Measurements from ENCODE around the gene PKDREJ. TPM values are rescaled to one million over a fixed set of nuclear protein-coding genes. Genes with fewer than 3 reads are reported as not detected.

PKDREJ gene
- total RNA-seq, 1 donor from 2014 or later: 0.04 TPM

GRCh38 chr22:46224044-46224897, 38.9 kb downstream of the PKDREJ start:
- Mint-ChIP-seq H3K27ac (no peak overlapping the region), H3K27me3 (ENCODE audit: low read depth) (no peaks in the 10 kb centered on the region), H3K36me3 (peaks cover 24% of the 10 kb centered on the region), H3K9me3 (no peaks in the 10 kb centered on the region), H3K4me3 (no peak overlapping the region), H3K4me1 (peaks cover 2% of the 10 kb centered on the region)
- no peak for DNase-seq (ENCODE audit: low spot score in 2 of 2, unreplicated experiment in 2 of 2)
- no peak for TF ChIP-seq CTCF (IDR thresholded peaks at IDR 0.05; ENCODE audit: unreplicated experiment)

GRCh38 chr22:46220921-46221320, 42.2 kb downstream of the PKDREJ start:
- DNase-seq (ENCODE audit: low spot score in 2 of 2, unreplicated experiment in 2 of 2): no peak
- no peak for TF ChIP-seq CTCF (IDR thresholded peaks at IDR 0.05; ENCODE audit: unreplicated experiment)
- H3K9me3 Mint-ChIP-seq: no peaks in the 10 kb centered on the region
- H3K27me3 Mint-ChIP-seq (ENCODE audit: low read depth): no peaks in the 10 kb centered on the region
- no peak overlapping the region for H3K27ac Mint-ChIP-seq
- H3K4me3 Mint-ChIP-seq: no peak overlapping the region
- peaks cover 2% of the 10 kb centered on the region for H3K4me1 Mint-ChIP-seq
- H3K36me3 Mint-ChIP-seq: peaks cover 34% of the 10 kb centered on the region

GRCh38 chr22:46219636-46220035, 43.5 kb downstream of the PKDREJ start:
- Mint-ChIP-seq H3K27ac (no peak overlapping the region), H3K36me3 (peaks cover 35% of the 10 kb centered on the region), H3K9me3 (no peaks in the 10 kb centered on the region), H3K4me3 (no peak overlapping the region), H3K4me1 (peaks cover 2% of the 10 kb centered on the region), H3K27me3 (ENCODE audit: low read depth) (no peaks in the 10 kb centered on the region)
- no peak for DNase-seq (ENCODE audit: low spot score in 2 of 2, unreplicated experiment in 2 of 2)
- no peak for TF ChIP-seq CTCF (IDR thresholded peaks at IDR 0.05; ENCODE audit: unreplicated experiment)

GRCh38 chr22:46214616-46215015, 48.5 kb downstream of the PKDREJ start:
- no peak for TF ChIP-seq CTCF (IDR thresholded peaks at IDR 0.05; ENCODE audit: unreplicated experiment)
- DNase-seq (ENCODE audit: low spot score in 2 of 2, unreplicated experiment in 2 of 2): no peak
- no peak overlapping the region for H3K4me3 Mint-ChIP-seq
- H3K27ac Mint-ChIP-seq: no peak overlapping the region
- no peaks in the 10 kb centered on the region for H3K27me3 Mint-ChIP-seq (ENCODE audit: low read depth)
- peaks cover 1% of the 10 kb centered on the region for H3K4me1 Mint-ChIP-seq
- H3K36me3 Mint-ChIP-seq: peaks cover 60% of the 10 kb centered on the region
- peaks cover 27% of the 10 kb centered on the region for H3K9me3 Mint-ChIP-seq

GRCh38 chr22:46214149-46214548, 49.0 kb downstream of the PKDREJ start:
- Mint-ChIP-seq H3K9me3 (peaks cover 31% of the 10 kb centered on the region), H3K36me3 (peaks cover 60% of the 10 kb centered on the region), H3K27me3 (ENCODE audit: low read depth) (no peaks in the 10 kb centered on the region), H3K4me1 (no peaks in the 10 kb centered on the region), H3K27ac (no peak overlapping the region), H3K4me3 (no peak overlapping the region)
- no peak for DNase-seq (ENCODE audit: low spot score in 2 of 2, unreplicated experiment in 2 of 2)
- TF ChIP-seq CTCF (IDR thresholded peaks at IDR 0.05; ENCODE audit: unreplicated experiment): no peak
